Breast epithelium (tissue), 4 donors: ENCODE data around the gene COG2. TPM values are rescaled to one million over a fixed set of nuclear protein-coding genes. Genes with fewer than 3 reads are reported as not detected.

Source experiments
- DNase-seq, 2 donors: peaks; one replicate each; pipeline ENCODE4 v3.0.0-alpha.2; 2019; ENCODE audit warnings: low spot score in 2 of 2
- H3K27ac ChIP-seq, 2 donors: fragments of 200-600 bp; sonication (generic) in 1 of 2; one replicate each; pipeline ENCODE4 v1.5.1; 2016 to 2019; ENCODE audit warnings: mild to moderate bottlenecking in 1 of 2
- H3K27me3 ChIP-seq, 2 donors: fragments of 200-600 bp; sonication (generic) in 1 of 2; one replicate each; pipeline versions ENCODE4 v1.5.1 to v1.6.0; 2017 to 2019; ENCODE audit warnings: control low read depth in 1 of 2, mild to moderate bottlenecking in 1 of 2
- H3K36me3 ChIP-seq: fragments of 200-600 bp; one replicate; pipeline ENCODE4 v1.5.1; 2019
- H3K4me1 ChIP-seq, 2 donors: fragments of 200-600 bp; sonication (generic); one replicate each; pipeline ENCODE4 v1.5.1; 2016 to 2019; ENCODE audit warnings: control low read depth in 1 of 2
- H3K4me3 ChIP-seq, 3 donors: fragments of 200-600 bp; sonication (generic); 1 replicate in 2 of 3; 2 replicates in 1 of 3; pipeline ENCODE4 v1.5.1; 2016 to 2019; ENCODE audit warnings: mild to moderate bottlenecking in 3 of 3, moderate library complexity in 2 of 3
- H3K9me3 ChIP-seq, 2 donors: fragments of 200-600 bp; sonication (generic) in 1 of 2; one replicate each; pipeline ENCODE4 v1.5.1; 2016 to 2019; ENCODE audit warnings: control low read depth in 1 of 2
- CTCF ChIP-seq, 3 donors: fragments of 450-650 bp; IDR thresholded peaks; one replicate each; pipeline ENCODE4 v1.5.1; 2016 to 2017; ENCODE audit warnings: antibody characterized with exemption in 3 of 3, mild to moderate bottlenecking in 3 of 3, moderate library complexity in 3 of 3
- POLR2A ChIP-seq: fragments of 450-650 bp; IDR thresholded peaks from one replicate; pipeline ENCODE4 v1.6.1; 2016; ENCODE audit warnings: antibody characterized with exemption, mild to moderate bottlenecking, moderate library complexity
- POLR2AphosphoS5 ChIP-seq, 3 donors: sonication (generic); formaldehyde crosslinking; IDR thresholded peaks; one replicate each; pipeline ENCODE4 v1.6.1; 2017; ENCODE audit warnings: antibody characterized with exemption in 3 of 3
- intact Hi-C: fragments of 100-400 bp; cut with DNase I; formaldehyde crosslinking; loops from one replicate; pipeline ENCODE4 v1.15.1; 2023; ENCODE audit warnings: low total_unique reads
- total RNA-seq, 3 donors: library from RNA; depleted of rRNA; stranded (reverse); fragments of >200 nt; gene quantifications; one replicate each; pipeline ENCODE4 v1.1.0, GENCODE V29; 2016

The COG2 gene
- total RNA-seq, 3 donors from 2014 or later: 22.9 to 44.3 (median 33.4) TPM

GRCh38 chr1:230677200-230677599 is 34.9 kb downstream of the COG2 start:
- no peaks in the 10 kb centered on the region for H3K9me3 ChIP-seq
- DNase-seq: no peak
- H3K36me3 ChIP-seq: no peaks in the 10 kb centered on the region
- no peak overlapping the region for H3K27ac ChIP-seq
- TF ChIP-seq POLR2AphosphoS5 (IDR thresholded peaks at IDR 0.05) (no peak), POLR2A (no peak), CTCF (IDR thresholded peaks at IDR 0.05) (no peak)
- intact Hi-C loops: no loop called here
- no peaks in the 10 kb centered on the region for H3K4me1 ChIP-seq
- no peaks in the 10 kb centered on the region for H3K27me3 ChIP-seq
- H3K4me3 ChIP-seq: no peak overlapping the region

- H3K4me1 ChIP-seq: no peaks in the 10 kb centered on the region
- no peak for DNase-seq
- TF ChIP-seq POLR2A (no peak), POLR2AphosphoS5 (IDR thresholded peaks at IDR 0.05) (no peak), CTCF (IDR thresholded peaks at IDR 0.05) (no peak)
- H3K27me3 ChIP-seq: no peaks in the 10 kb centered on the region
- H3K4me3 ChIP-seq: no peak overlapping the region
- H3K9me3 ChIP-seq: no peaks in the 10 kb centered on the region
- H3K27ac ChIP-seq: no peak overlapping the region
- no peaks in the 10 kb centered on the region for H3K36me3 ChIP-seq
- intact Hi-C loops: no loop called here
These were observed 36.9 kb downstream of the COG2 start for GRCh38 chr1:230679192-230679591.

- no peak overlapping the region for H3K27ac ChIP-seq
- DNase-seq: no peak
- intact Hi-C loops: no loop called here
- no peaks in the 10 kb centered on the region for H3K4me1 ChIP-seq
- no peaks in the 10 kb centered on the region for H3K27me3 ChIP-seq
- TF ChIP-seq POLR2A (no peak), CTCF (IDR thresholded peaks at IDR 0.05) (no peak), POLR2AphosphoS5 (IDR thresholded peaks at IDR 0.05) (no peak)
- H3K36me3 ChIP-seq: peaks cover 3% of the 10 kb centered on the region
- H3K4me3 ChIP-seq: no peak overlapping the region
- no peaks in the 10 kb centered on the region for H3K9me3 ChIP-seq
These were observed 37.5 kb downstream of the COG2 start for GRCh38 chr1:230679825-230680224.

- Histone ChIP-seq H3K36me3 (peaks cover 6% of the 10 kb centered on the region), H3K27ac (no peak overlapping the region), H3K27me3 (no peaks in the 10 kb centered on the region), H3K4me1 (no peaks in the 10 kb centered on the region), H3K4me3 (no peak overlapping the region), H3K9me3 (no peaks in the 10 kb centered on the region)
- intact Hi-C loops: no loop called here
- no peak for DNase-seq
- no peak for TF ChIP-seq POLR2A
- TF ChIP-seq POLR2AphosphoS5 (IDR thresholded peaks at IDR 0.05): no peak
- no peak for TF ChIP-seq CTCF (IDR thresholded peaks at IDR 0.05)
These were observed 38.2 kb downstream of the COG2 start for GRCh38 chr1:230680300-230681025.

- H3K27ac ChIP-seq: no peak overlapping the region
- no peak for TF ChIP-seq POLR2AphosphoS5 (IDR thresholded peaks at IDR 0.05)
- no peak for TF ChIP-seq POLR2A
- no peak for TF ChIP-seq CTCF (IDR thresholded peaks at IDR 0.05)
- H3K36me3 ChIP-seq: peaks cover 6% of the 10 kb centered on the region
- intact Hi-C loops: no loop called here
- no peaks in the 10 kb centered on the region for H3K9me3 ChIP-seq
- no peak overlapping the region for H3K4me3 ChIP-seq
- H3K4me1 ChIP-seq: no peaks in the 10 kb centered on the region
- no peak for DNase-seq
- H3K27me3 ChIP-seq: no peaks in the 10 kb centered on the region
These were observed 39.3 kb downstream of the COG2 start for GRCh38 chr1:230681599-230681998.
